HG03378 (cell line): ENCODE results near the gene GHITM.
A peak's percentile ranks its signal among the peaks of the same experiment; 100 is the strongest.
"Not testable (repeated sequence)": the region's sequence is repeated elsewhere in the genome, so short reads cannot be mapped to it uniquely, and the experiment has no call there.

Source experiments
- ATAC-seq: cut with Tn5 transposase; IDR thresholded peaks from one replicate; pipeline ENCODE4 v1.9.1; 2021; ENCODE audit warnings: mild to moderate bottlenecking, moderate library complexity; ENCODE audit not compliant: unreplicated experiment

GHITM gene

GRCh38 chr10:84175436-84175835 lies 36.1 kb downstream of the GHITM start:
- ATAC-seq: no peak

- ATAC-seq: no peak
Observed at GRCh38 chr10:84176351-84176750, 37.0 kb downstream of the GHITM start.

GRCh38 chr10:84176836-84177474 lies 37.6 kb downstream of the GHITM start:
- no peak for ATAC-seq

- peak; percentile 31 for ATAC-seq
Observed at GRCh38 chr10:84177541-84178141, 38.3 kb downstream of the GHITM start.

GRCh38 chr10:84178160-84178609 lies 38.9 kb downstream of the GHITM start:
- ATAC-seq: no peak

- ATAC-seq: peak; percentile 87
Observed at GRCh38 chr10:84179059-84179710, 39.9 kb downstream of the GHITM start.

- ATAC-seq: not testable (repeated sequence)
Observed at GRCh38 chr10:84180386-84180785, 41.1 kb downstream of the GHITM start.

GRCh38 chr10:84181631-84182030 lies 42.3 kb downstream of the GHITM start:
- ATAC-seq: no peak

- no peak for ATAC-seq
Observed at GRCh38 chr10:84184517-84184916, 45.2 kb downstream of the GHITM start.

GRCh38 chr10:84185526-84186175 lies 46.3 kb downstream of the GHITM start:
- ATAC-seq: no peak

GRCh38 chr10:84188815-84189214 lies 49.5 kb downstream of the GHITM start:
- no peak for ATAC-seq

- no peak for ATAC-seq
Observed at GRCh38 chr10:84190621-84191020, 51.3 kb downstream of the GHITM start.

GRCh38 chr10:84191106-84191505 lies 51.8 kb downstream of the GHITM start:
- ATAC-seq: no peak

- no peak for ATAC-seq
Observed at GRCh38 chr10:84193327-84193726, 54.0 kb downstream of the GHITM start.

GRCh38 chr10:84193846-84194423 lies 54.6 kb downstream of the GHITM start:
- ATAC-seq: peak; percentile 22

GRCh38 chr10:84194424-84195043 lies 55.2 kb downstream of the GHITM start, which contains the start of gene CDHR1:
TSS of gene CDHR1 (plus strand) at chr10:84194537. CDS start at chr10:84194761, 224 bp downstream.
- peak; percentile 64 for ATAC-seq

- ATAC-seq: no peak
Observed at GRCh38 chr10:84195044-84195830, 55.9 kb downstream of the GHITM start.

GRCh38 chr10:84196083-84196482 lies 56.8 kb downstream of the GHITM start:
- ATAC-seq: no peak

GRCh38 chr10:84196941-84197340 lies 57.6 kb downstream of the GHITM start:
- ATAC-seq: no peak

- no peak for ATAC-seq
Observed at GRCh38 chr10:84197643-84198042, 58.3 kb downstream of the GHITM start.
